ENCODE measurements around the gene IL17REL. TPM values are rescaled to one million over a fixed set of nuclear protein-coding genes. Genes with fewer than 3 reads are reported as not detected.

The IL17REL gene
- total RNA-seq, 1 experiment from 2014 or later = not detected

DNA sequence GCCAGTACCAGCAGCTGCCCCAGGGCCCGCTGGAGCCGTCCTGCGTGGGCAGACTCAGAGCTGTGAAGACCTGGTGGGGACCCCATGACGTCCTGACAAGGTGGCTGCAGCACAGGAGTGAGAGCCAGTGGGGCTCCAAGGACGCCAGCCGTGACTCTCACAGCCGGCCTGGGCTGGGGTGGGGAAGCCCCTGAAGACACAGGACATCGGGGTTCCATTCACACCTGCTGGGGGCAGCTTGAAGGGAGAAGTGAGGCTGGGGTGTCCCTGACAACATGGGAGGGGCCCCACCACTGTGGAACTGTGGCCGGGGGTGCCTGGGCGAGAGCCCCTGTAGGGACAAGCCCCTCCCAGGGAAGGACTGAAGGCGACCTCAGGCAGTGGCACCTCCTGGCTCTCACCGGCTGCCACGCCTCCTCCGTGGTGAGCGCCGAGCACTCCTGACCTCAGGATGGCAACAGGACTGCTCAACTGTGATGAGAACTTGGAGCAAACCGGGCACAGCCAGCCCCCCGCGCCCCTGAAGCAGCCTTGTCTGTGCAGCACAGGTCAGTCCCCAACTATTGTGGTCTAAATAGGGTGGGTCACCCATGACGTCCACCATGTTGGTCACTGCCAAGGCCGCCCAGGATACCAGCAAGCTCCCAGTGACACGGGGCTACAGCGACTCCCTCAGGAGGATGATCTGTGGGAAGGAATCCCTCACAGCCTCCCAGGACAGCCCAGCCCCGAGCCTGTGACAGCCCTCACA lies 22.7 kb upstream of the IL17REL start:
- H3K36me3 ChIP-seq (replicated peaks; ENCODE audit: control insufficient read depth, insufficient read depth, low read length) = no peaks in the 10 kb centered on the region
- H3K27me3 ChIP-seq (ENCODE audit: control insufficient read depth, insufficient read depth, low read length) = no peaks in the 10 kb centered on the region; the same call in 1 of the 2 replicates
- DNase-seq = peak; percentile 52
- H3K4me3 ChIP-seq (ENCODE audit: insufficient read depth, low read depth, low read length) = no peak overlapping the region

DNA sequence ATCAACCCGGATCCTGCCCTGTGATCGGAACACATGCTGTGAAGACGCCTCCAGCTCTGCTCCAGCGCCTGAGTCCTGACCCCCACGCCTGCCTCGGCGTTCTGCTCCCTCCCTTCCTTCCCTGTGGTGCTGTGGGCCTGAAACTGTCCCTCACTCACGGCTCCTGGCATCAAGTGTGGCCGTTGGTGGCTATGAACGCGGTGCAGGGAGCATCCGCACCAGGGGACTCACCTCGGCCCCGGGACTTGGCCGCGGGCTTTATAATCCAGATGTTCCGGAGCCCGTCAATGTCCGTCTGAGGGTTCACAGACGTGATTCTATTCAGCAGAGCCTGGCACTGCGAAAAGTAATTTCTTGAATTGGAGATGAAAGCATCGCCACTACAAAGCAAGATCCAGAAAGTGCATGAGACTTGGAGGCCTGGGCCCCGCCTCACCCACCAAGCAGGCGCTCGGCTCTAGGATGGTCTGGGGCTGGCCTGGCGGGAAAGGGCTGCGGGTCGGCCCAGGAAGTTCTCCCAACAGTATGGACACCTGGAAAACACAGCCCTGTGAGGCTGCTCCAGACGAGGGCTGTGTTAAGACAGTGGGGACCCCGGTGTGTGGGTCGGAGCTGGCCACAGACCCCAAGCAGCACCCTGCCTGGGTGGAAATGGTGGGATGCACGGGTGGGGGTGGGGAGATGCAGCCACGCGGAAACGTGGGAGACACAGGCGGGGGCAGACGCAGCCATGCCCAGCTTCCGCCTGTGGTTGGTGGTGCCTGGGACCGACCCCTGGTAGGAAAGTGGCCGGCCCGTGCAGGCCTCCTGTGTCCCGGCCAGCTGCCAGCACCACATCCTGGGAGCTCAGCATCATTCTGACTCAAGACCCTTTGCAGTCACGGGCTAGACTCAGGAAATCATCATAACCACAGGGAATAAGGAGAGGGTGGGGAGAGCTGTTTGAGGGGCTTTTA lies 21.8 kb upstream of the IL17REL start:
- H3K4me3 ChIP-seq (ENCODE audit: insufficient read depth, low read depth, low read length) = no peak overlapping the region
- no peaks in the 10 kb centered on the region for H3K36me3 ChIP-seq (replicated peaks; ENCODE audit: control insufficient read depth, insufficient read depth, low read length)
- no peaks in the 10 kb centered on the region; the same call in 1 of the 2 replicates for H3K27me3 ChIP-seq (ENCODE audit: control insufficient read depth, insufficient read depth, low read length)
- peak; percentile 59 for DNase-seq

DNA sequence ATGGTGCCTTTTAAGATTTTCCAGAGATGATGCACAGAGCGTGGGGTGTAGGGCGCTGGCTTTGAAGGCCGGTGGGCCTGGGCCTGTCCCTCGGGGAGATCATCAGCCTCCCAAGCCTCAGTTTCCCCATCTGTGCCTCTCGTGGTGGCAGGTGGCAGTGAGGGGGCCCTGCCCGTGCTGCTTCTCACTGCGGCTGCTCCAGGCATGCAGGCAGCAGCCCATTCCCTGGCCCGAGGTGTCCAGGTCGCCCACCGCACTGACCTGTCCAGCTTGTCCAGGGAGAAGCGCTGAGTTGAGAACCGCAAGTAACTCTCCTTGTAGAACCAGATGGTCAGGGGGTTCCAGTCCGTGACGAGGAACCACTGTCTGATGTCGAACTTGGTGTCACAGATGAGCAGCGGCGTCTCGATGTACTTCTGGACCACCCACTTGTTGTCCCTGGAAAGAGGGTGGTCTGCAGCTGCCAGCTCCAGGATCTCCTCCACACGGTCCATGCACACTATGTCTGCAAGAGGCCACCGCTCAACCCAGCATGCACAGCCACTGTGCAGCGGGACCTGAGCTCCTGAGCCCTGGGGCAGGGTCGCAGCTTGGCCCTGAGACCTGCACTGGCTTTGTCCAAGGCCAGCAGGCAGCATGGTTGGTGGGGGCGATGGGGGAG lies 20.5 kb upstream of the IL17REL start:
- no peaks in the 10 kb centered on the region; the same call in 1 of the 2 replicates for H3K27me3 ChIP-seq (ENCODE audit: control insufficient read depth, insufficient read depth, low read length)
- peak; percentile 33 for DNase-seq
- H3K4me3 ChIP-seq (ENCODE audit: insufficient read depth, low read depth, low read length) = no peak overlapping the region
- no peaks in the 10 kb centered on the region for H3K36me3 ChIP-seq (replicated peaks; ENCODE audit: control insufficient read depth, insufficient read depth, low read length)

DNA sequence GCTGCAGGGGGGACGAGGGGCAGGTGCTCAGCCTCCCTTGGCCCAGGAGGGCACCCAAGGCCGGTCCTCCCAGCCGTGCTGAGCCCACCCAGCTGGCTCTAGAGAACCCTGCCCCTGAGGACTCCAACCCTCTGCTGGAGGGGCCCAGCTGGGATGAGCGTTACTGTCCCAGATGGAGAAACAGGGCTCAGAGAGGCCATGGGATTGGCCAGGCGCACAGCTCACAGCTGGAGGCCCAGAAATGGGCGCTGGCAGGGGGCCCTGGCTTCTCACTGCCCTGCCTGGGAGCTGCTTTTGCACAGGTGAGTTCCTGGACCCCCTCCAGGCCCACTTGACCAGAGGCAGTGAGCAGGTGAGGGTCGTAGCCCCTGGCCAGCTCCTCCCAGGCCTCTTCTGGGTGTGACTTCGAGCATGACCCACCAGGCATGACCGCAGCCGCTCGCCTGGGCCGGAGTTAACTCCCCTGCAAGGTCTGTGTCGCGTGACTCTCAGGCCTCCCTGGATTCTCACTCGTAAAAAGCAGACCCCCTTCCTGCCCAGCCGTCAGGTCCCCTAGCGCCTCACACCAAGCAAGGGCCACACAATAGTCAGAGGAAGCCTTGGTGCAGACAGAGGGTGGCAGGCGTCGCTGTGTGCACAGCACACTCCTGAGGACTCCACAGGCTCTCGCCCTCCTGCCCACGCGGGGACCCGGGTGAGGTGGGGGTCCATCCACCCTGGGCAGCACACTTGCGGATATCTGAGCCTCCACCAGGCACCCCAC lies 19.7 kb upstream of the IL17REL start:
- Histone ChIP-seq H3K36me3 (replicated peaks; ENCODE audit: control insufficient read depth, insufficient read depth, low read length) (no peaks in the 10 kb centered on the region), H3K27me3 (ENCODE audit: control insufficient read depth, insufficient read depth, low read length) (no peaks in the 10 kb centered on the region; the same call in 1 of the 2 replicates), H3K4me3 (ENCODE audit: insufficient read depth, low read depth, low read length) (no peak overlapping the region)
- peak; percentile 56 for DNase-seq

DNA sequence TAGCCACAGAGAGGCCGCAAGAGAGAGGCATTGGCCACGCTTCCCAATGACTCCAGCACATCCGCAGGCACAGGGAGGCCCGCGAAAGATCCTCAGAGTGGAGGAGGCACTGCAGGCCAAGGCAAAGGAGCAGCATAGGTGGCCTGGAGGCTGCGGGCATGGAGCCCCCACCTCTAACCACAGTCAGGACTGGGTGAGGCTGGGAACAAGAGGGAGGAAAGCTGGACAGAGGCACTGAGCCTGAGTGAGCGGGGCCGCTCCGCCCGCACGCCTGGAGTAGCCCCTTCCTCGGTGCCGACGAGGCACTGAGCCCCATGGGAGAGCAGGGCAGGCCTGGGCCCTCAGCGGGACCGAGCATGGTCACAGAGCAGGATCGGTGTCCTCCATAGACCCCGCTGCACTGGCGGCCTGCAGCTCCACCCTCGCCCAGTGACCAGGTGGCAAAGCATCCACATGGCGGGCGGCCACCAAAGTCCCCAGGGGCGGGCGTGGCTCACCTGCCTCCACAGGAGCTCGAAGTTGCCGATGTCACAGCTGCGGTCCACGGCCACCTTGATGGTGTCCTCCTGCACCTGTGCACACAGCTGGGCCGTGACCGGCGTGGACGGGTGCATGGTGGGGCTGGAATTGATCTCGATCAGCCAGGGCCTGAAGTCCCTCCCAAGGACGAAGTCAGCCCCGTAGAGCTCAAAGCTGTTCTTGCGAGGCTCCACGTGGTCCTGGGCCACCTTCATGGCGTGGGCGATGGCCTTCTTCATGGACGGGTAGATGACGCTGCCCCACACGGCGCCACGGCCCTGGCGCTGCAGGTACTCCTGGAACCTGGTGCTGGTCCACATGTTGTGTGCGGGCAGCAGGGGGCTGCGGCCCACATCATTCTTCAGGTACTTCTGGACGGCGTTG lies 18.9 kb upstream of the IL17REL start:
- H3K4me3 ChIP-seq (ENCODE audit: insufficient read depth, low read depth, low read length) = no peak overlapping the region
- H3K36me3 ChIP-seq (replicated peaks; ENCODE audit: control insufficient read depth, insufficient read depth, low read length) = no peaks in the 10 kb centered on the region
- peak; percentile 66 for DNase-seq
- no peaks in the 10 kb centered on the region; the same call in 1 of the 2 replicates for H3K27me3 ChIP-seq (ENCODE audit: control insufficient read depth, insufficient read depth, low read length)

DNA sequence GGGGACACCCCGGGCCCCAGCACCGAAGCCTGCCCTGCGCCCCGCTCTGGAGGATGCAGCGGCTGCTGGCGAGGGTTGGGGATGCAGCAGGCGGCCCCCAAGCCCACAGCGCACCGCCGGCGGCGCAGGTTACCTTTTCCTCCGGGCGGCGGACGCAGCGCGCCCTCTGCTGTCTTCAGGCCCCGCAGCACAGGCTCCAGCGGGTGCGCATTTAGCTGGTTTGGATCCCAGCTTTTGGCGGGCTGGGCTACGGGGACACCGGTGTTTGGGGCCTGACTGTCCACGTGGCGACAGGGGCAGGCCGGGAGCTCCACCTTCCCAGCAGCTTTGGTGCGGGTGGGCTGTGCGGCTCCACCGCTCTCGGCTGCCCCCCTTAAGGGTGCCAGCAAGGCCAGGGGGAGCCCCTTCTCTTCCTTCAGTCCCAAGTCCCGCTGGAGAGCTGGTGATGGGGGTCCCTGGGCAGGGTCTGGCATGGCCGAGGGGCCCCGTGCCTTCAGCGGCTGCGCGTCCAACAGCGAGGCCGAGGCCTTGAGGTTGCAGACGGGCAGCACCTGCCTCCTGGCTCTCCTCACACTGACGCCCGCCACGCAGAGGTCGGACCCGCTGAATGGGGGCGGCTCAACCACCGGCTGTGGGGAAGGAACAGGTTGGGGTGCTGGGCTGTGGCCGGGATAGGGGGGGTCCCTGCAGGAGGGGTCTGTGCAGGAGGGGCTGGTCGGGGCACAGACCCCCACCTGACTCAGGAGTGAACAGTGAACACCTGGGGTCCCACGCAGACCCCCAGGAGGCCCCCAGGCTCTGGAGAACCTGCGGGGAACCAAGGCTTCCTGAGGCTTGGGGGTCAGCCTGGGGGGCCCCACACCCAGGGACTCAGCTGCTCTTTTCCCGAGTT lies 18.0 kb upstream of the IL17REL start:
- H3K4me3 ChIP-seq (ENCODE audit: insufficient read depth, low read depth, low read length) = no peak overlapping the region
- H3K36me3 ChIP-seq (replicated peaks; ENCODE audit: control insufficient read depth, insufficient read depth, low read length) = no peaks in the 10 kb centered on the region
- H3K27me3 ChIP-seq (ENCODE audit: control insufficient read depth, insufficient read depth, low read length) = no peaks in the 10 kb centered on the region; the same call in 1 of the 2 replicates
- peak; percentile 99 for DNase-seq

DNA sequence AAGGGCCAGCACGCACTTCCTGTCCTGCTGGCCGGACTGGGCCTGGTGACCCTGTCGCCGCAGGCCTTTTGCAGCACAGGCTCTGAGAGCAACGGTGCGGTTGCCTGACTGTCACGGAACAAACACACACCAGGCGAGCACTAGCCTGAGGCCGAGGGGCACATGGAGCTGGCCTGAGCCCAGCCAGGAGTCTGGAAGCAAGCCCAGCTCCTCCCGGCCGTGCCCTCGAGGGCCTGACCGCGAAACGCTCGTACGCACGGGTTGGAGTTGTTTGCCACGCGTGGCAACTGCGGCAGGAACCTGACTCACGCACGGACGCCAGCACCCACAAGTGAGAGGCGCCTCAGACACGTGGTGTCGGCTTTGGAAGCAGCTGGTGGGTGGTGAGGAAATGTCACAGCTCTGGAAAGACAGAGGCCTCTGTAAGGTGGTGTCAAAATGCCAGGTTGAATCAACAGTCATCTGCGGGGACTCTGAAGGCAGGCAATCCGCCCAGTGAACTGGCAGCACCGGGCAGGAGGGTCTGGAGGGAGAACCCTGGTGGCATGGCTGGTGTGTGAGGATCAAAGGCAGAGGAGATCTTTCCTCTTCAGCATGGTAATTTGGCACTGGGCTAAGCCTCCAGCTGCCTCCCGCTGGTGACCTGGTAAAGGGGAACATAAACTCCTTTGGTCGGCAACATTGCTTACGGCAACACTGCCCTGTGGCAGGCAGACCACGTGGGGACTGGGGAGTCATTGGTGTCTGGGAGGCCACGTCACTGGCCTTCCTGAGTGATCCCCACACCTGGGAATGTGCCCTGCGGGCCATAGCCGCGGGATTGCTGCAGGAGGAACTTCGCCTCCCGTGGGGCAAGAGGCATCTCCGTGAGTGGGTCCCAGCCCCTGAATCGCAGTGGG lies 15.3 kb upstream of the IL17REL start:
- no peak overlapping the region for H3K4me3 ChIP-seq (ENCODE audit: insufficient read depth, low read depth, low read length)
- H3K27me3 ChIP-seq (ENCODE audit: control insufficient read depth, insufficient read depth, low read length) = no peaks in the 10 kb centered on the region; the same call in 1 of the 2 replicates
- peak; percentile 61 for DNase-seq
- H3K36me3 ChIP-seq (replicated peaks; ENCODE audit: control insufficient read depth, insufficient read depth, low read length) = no peaks in the 10 kb centered on the region

- peak; percentile 21 for DNase-seq
- Histone ChIP-seq H3K36me3 (replicated peaks; ENCODE audit: control insufficient read depth, insufficient read depth, low read length) (no peaks in the 10 kb centered on the region), H3K4me3 (ENCODE audit: insufficient read depth, low read depth, low read length) (no peak overlapping the region), H3K27me3 (ENCODE audit: control insufficient read depth, insufficient read depth, low read length) (no peaks in the 10 kb centered on the region; the same call in 1 of the 2 replicates)
Measured at GRCh38 chr22:50025993-50026392, 13.4 kb upstream of the IL17REL start.

GRCh38 chr22:50022171-50022819 lies 9.7 kb upstream of the IL17REL start:
- no peak for DNase-seq
- Histone ChIP-seq H3K27me3 (ENCODE audit: control insufficient read depth, insufficient read depth, low read length) (no peaks in the 10 kb centered on the region; the same call in 1 of the 2 replicates), H3K4me3 (ENCODE audit: insufficient read depth, low read depth, low read length) (no peak overlapping the region), H3K36me3 (replicated peaks; ENCODE audit: control insufficient read depth, insufficient read depth, low read length) (no peaks in the 10 kb centered on the region)

- no peak for DNase-seq
- H3K27me3 ChIP-seq (ENCODE audit: control insufficient read depth, insufficient read depth, low read length) = peaks cover 4% of the 10 kb centered on the region
- no peak overlapping the region for H3K4me3 ChIP-seq (ENCODE audit: insufficient read depth, low read depth, low read length)
- H3K36me3 ChIP-seq (replicated peaks; ENCODE audit: control insufficient read depth, insufficient read depth, low read length) = no peaks in the 10 kb centered on the region
Measured at GRCh38 chr22:50020606-50021005, 8.0 kb upstream of the IL17REL start.

DNA sequence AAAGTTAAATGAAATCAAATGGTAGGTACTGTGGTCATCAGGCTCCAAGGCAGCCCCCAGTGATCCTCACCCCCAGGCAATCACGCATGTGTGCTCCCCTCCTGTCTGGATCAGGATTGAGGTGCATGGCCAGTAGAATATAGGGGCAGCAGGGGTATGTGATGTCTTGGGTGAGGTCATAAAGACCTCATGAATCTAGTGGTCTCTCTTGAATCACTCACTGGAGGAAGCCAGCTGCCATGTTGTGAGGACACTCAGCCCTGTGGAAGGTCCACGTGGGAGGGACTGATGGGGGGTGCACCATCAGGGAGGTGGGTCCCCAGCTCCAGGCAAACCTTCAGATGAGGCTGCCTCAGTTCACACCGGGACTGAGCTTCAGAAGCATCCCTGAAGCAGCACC lies 6.8 kb upstream of the IL17REL start:
- DNase-seq = peak; percentile 19
- Histone ChIP-seq H3K27me3 (ENCODE audit: control insufficient read depth, insufficient read depth, low read length) (peaks cover 14% of the 10 kb centered on the region), H3K36me3 (replicated peaks; ENCODE audit: control insufficient read depth, insufficient read depth, low read length) (no peaks in the 10 kb centered on the region), H3K4me3 (ENCODE audit: insufficient read depth, low read depth, low read length) (no peak overlapping the region)
